Measurements from ENCODE around the gene TGM3.

The TGM3 gene

GRCh38 chr20:2385026-2385425 is 89.2 kb downstream of the TGM3 start:
- DNase-seq, result no peak

GRCh38 chr20:2385496-2385895 is 89.7 kb downstream of the TGM3 start:
- DNase-seq, result no peak

DNA sequence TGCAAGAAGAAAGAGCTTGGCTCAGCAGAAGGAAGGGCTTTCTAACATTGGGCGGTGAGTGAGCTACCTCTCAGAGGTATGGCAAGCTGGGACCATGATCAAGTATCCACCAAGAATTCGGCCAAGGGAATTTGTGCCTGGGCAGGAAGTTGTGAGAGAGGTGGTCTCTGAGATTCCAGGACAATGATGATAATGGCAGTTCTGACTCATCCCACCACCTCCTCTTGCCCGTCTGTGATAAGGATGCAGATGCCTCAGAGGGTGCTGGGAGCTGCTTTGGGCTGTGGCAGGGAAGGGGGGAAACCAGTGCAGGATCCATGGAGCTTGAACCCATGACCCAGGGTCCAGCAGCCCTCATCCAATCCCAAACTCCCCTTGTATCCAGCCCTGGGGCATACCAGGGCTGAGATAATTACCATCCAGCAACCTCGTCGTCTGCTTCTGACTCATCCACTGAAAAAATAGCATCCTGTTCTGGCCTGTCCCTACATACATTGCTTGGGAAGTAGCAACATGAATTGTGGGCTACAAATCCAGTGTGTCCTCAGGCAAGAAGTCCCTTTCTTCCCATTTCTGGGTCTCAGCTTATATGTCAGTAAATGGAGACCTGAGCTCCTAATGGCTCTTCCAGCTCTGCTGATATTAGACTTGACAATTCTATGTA is 90.8 kb downstream of the TGM3 start:
- DNase-seq, result no peak

DNA sequence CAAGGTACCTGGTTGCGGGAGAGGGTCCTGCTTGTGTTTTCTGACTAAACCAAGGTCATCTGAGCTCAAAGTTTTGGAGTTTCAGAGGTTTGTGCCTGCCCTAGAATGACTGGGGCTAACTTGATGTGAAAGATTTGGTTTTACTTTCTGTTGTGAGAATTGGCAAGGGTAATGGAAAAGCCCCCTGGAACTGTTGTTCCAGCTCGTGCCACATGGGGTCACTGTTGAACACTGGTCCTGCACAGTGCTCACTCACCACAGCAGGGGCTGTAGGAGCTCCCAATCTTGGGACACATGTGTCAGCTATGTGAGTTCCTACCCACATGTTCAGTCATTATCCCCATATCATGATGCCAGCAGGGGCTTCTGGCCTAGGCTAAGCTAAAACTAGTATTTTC is 91.4 kb downstream of the TGM3 start:
- peak; percentile 16 for DNase-seq

DNA sequence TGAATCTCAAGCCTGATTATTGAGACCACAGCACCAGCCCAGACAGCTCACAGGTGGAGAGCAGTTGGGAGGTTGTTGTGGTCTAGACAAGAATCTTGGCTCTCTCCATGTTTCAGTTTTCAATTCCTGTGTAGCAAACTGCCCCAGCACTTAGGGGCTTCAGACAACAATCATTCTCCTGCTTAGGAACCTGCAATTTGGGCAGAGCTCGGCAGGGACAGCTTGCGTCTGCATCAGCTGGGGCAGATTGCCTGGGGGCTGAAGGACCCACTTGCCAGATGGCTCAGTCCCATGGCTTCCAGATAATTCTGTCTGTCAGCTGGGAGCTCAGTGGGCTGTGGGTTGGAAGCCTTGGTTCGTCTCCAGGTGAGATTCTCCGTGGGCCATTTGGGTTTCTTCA is 91.8 kb downstream of the TGM3 start:
- DNase-seq, result no peak
